ENCODE data around the gene OTOG.

The OTOG gene

DNA sequence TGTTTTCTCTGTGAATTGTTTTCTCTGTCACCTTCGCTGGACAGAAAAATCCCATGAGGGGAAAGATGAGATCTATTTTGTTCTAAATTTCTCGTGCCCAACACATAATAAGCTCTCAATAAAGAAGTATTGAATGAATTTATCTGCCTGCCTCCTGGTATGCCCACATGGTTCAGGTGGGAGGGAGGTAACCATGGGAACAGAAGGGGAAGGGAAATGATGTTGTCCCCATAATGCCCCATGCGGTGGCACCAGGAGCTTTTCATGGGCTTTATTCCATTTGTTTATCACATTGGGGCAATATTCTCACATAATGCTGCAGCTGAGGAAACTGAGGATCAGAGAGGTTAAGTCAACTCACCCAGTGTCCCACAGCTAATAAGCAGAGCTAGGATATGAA lies 11.6 kb upstream of the OTOG start:
- Histone ChIP-seq H3K4me2 (ENCODE audit: low read depth, low read length, poor library complexity, severe bottlenecking) (no peak overlapping the region), H3K27ac (ENCODE audit: low read depth, low read length) (no peak overlapping the region), H3K4me3 (ENCODE audit: insufficient read depth, low read length, poor library complexity, severe bottlenecking) (no peak overlapping the region), H3K79me2 (ENCODE audit: insufficient read depth, low read length) (no peaks in the 10 kb centered on the region), H4K20me1 (ENCODE audit: low read depth, low read length) (no peaks in the 10 kb centered on the region), H3K9ac (ENCODE audit: low read length) (no peak overlapping the region), H2AFZ (ENCODE audit: low read depth, low read length, severe bottlenecking) (no peak overlapping the region), H3F3A (ENCODE audit: insufficient read depth) (no peaks in the 10 kb centered on the region), H3K9me2 (replicated peaks; ENCODE audit: insufficient read depth, low read length) (no peaks in the 10 kb centered on the region), H3K27me3 (ENCODE audit: low read length) (no peaks in the 10 kb centered on the region), H3K36me3 (ENCODE audit: low read length) (no peaks in the 10 kb centered on the region), H3K9me3 (ENCODE audit: insufficient read depth, low read length) (no peaks in the 10 kb centered on the region)
- TF ChIP-seq CTCF (IDR thresholded peaks at IDR 0.05; ENCODE audit: insufficient read depth, low read length, poor library complexity, severe bottlenecking) = no peak
- no peak for TF ChIP-seq EZH2phosphoT487 (conservative IDR thresholded peaks at IDR 0.05; ENCODE audit: low read length)

DNA sequence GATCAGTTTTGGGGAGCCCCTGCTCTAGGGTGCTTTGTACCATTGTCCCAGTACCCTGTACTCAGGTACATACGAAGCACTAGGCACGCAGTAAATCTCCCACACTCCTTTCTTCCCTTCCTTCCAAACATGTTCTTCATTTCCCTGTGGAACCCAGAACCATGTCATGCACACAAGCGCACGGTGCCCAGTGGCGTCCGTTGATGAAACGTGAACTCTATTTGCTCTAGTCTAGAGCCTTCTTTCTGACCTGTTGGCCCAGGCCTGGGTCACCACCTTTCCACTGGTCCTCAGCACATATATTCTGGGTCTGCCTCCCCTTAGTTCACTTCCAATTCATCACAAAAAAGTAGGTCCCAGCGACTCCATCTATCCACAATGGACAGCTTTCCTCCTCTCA lies 9.8 kb upstream of the OTOG start:
- Histone ChIP-seq H3F3A (ENCODE audit: insufficient read depth) (no peaks in the 10 kb centered on the region), H3K27ac (ENCODE audit: low read depth, low read length) (no peak overlapping the region), H3K9me3 (ENCODE audit: insufficient read depth, low read length) (no peaks in the 10 kb centered on the region), H3K4me2 (ENCODE audit: low read depth, low read length, poor library complexity, severe bottlenecking) (no peak overlapping the region), H4K20me1 (ENCODE audit: low read depth, low read length) (no peaks in the 10 kb centered on the region), H3K4me3 (ENCODE audit: insufficient read depth, low read length, poor library complexity, severe bottlenecking) (no peak overlapping the region), H3K27me3 (ENCODE audit: low read length) (no peaks in the 10 kb centered on the region), H3K36me3 (ENCODE audit: low read length) (no peaks in the 10 kb centered on the region), H3K9ac (ENCODE audit: low read length) (no peak overlapping the region), H3K79me2 (ENCODE audit: insufficient read depth, low read length) (no peaks in the 10 kb centered on the region), H2AFZ (ENCODE audit: low read depth, low read length, severe bottlenecking) (no peak overlapping the region), H3K9me2 (replicated peaks; ENCODE audit: insufficient read depth, low read length) (no peaks in the 10 kb centered on the region)
- TF ChIP-seq CTCF (IDR thresholded peaks at IDR 0.05; ENCODE audit: insufficient read depth, low read length, poor library complexity, severe bottlenecking) = no peak
- TF ChIP-seq EZH2phosphoT487 (conservative IDR thresholded peaks at IDR 0.05; ENCODE audit: low read length) = no peak

GRCh38 chr11:17538054-17538453 lies 9.0 kb upstream of the OTOG start:
- Histone ChIP-seq H3K9me2 (replicated peaks; ENCODE audit: insufficient read depth, low read length) (no peaks in the 10 kb centered on the region), H3K79me2 (ENCODE audit: insufficient read depth, low read length) (no peaks in the 10 kb centered on the region), H3K27ac (ENCODE audit: low read depth, low read length) (no peak overlapping the region), H3K4me3 (ENCODE audit: insufficient read depth, low read length, poor library complexity, severe bottlenecking) (no peak overlapping the region), H3K36me3 (ENCODE audit: low read length) (no peaks in the 10 kb centered on the region), H3K4me2 (ENCODE audit: low read depth, low read length, poor library complexity, severe bottlenecking) (no peak overlapping the region), H3K27me3 (ENCODE audit: low read length) (no peaks in the 10 kb centered on the region), H3K9me3 (ENCODE audit: insufficient read depth, low read length) (no peaks in the 10 kb centered on the region), H4K20me1 (ENCODE audit: low read depth, low read length) (no peaks in the 10 kb centered on the region), H3K9ac (ENCODE audit: low read length) (no peak overlapping the region), H2AFZ (ENCODE audit: low read depth, low read length, severe bottlenecking) (no peak overlapping the region), H3F3A (ENCODE audit: insufficient read depth) (no peaks in the 10 kb centered on the region)
- TF ChIP-seq CTCF (IDR thresholded peaks at IDR 0.05; ENCODE audit: insufficient read depth, low read length, poor library complexity, severe bottlenecking) = no peak

DNA sequence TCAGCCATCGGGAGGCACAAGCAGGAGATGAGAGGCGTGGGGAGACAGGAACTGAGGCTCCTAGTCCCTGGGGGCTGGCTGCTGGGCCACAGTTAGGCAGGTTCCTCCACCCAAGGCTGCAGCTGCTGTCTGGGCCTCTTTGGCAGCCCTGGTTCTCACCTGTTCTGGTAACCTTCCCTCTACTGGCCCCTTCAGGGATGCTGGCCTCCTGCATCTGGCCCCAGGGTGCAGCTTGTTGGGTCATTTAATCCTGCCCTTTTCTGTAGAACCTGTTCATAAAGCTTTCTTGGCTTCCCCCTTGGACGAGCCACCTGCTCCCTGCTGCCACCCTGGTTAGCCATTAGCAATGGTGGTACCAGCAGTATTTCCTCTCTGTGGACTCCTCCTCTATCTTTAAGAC lies 8.3 kb upstream of the OTOG start:
- Histone ChIP-seq H3K36me3 (ENCODE audit: low read length) (no peaks in the 10 kb centered on the region), H3K9ac (ENCODE audit: low read length) (no peak overlapping the region), H3K79me2 (ENCODE audit: insufficient read depth, low read length) (no peaks in the 10 kb centered on the region), H4K20me1 (ENCODE audit: low read depth, low read length) (no peaks in the 10 kb centered on the region), H3K27me3 (ENCODE audit: low read length) (no peaks in the 10 kb centered on the region), H3K9me3 (ENCODE audit: insufficient read depth, low read length) (no peaks in the 10 kb centered on the region), H2AFZ (ENCODE audit: low read depth, low read length, severe bottlenecking) (no peak overlapping the region), H3K4me3 (ENCODE audit: insufficient read depth, low read length, poor library complexity, severe bottlenecking) (no peak overlapping the region), H3K27ac (ENCODE audit: low read depth, low read length) (no peak overlapping the region), H3K4me2 (ENCODE audit: low read depth, low read length, poor library complexity, severe bottlenecking) (no peak overlapping the region), H3F3A (ENCODE audit: insufficient read depth) (no peaks in the 10 kb centered on the region), H3K9me2 (replicated peaks; ENCODE audit: insufficient read depth, low read length) (no peaks in the 10 kb centered on the region)
- no peak for TF ChIP-seq EZH2phosphoT487 (conservative IDR thresholded peaks at IDR 0.05; ENCODE audit: low read length)

Data from SU-DHL-6 (cell line).